MM.1S (cell line): ENCODE measurements around the gene HOXD1.

ENCODE experiments used
- CTCF ChIP-seq: fragments of 300-600 bp; sonication (generic); IDR thresholded peaks from 2 replicates; pipeline ENCODE4 v1.5.1; 2016; ENCODE audit warnings: antibody characterized with exemption, low read length, mixed read lengths
- EZH2 ChIP-seq: fragments of 300-600 bp; sonication (generic); optimal IDR thresholded peaks from 2 replicates; pipeline ENCODE3; 2017; ENCODE audit warnings: low read depth, mild to moderate bottlenecking, antibody characterized with exemption, low read length, mixed read lengths
- EZH2phosphoT487 ChIP-seq: fragments of 300-600 bp; sonication (generic); IDR thresholded peaks from 2 replicates; pipeline ENCODE4 v1.6.1; 2018; ENCODE audit warnings: antibody characterized with exemption, low read length

- TF ChIP-seq EZH2phosphoT487 (no peak), CTCF (no peak), EZH2 (no peak)
Observed at GRCh38 chr2:176154576-176155252, 33.8 kb upstream of the HOXD1 start.
